Stomach (tissue), 9 donors: ENCODE results near the gene WRAP53. TPM values are rescaled to one million over a fixed set of nuclear protein-coding genes. Genes with fewer than 3 reads are reported as not detected.

Source experiments
- DNase-seq, 2 donors: peaks; one replicate each; pipeline versions ENCODE4 v3.0.0 to v3.0.0-alpha.2; 2013 to 2019
- H3K27ac ChIP-seq, 5 donors: fragments of 200-600 bp in 4 of 5; sonication (generic) in 4 of 5; one replicate each; pipeline ENCODE4 v1.5.1; 2013 to 2019; ENCODE audit warnings: mild to moderate bottlenecking in 1 of 5, moderate library complexity in 1 of 5
- H3K27me3 ChIP-seq, 3 donors: fragments of 200-600 bp; sonication (generic); one replicate each; pipeline ENCODE4 v1.5.1; 2017 to 2019; ENCODE audit warnings: mixed run types in 1 of 3
- H3K36me3 ChIP-seq, 4 donors: fragments of 200-600 bp; sonication (generic); 1 replicate in 3 of 4; 2 replicates in 1 of 4; pipeline ENCODE4 v1.5.1; 2016 to 2019
- H3K4me1 ChIP-seq, 4 donors: fragments of 200-600 bp; sonication (generic); one replicate each; pipeline ENCODE4 v1.5.1; 2016 to 2019
- H3K4me3 ChIP-seq, 4 donors: fragments of 200-600 bp; sonication (generic) in 3 of 4; one replicate each; pipeline ENCODE4 v1.5.1; 2016 to 2019; ENCODE audit warnings: mild to moderate bottlenecking in 1 of 4
- H3K9me3 ChIP-seq, 4 donors: fragments of 200-600 bp; sonication (generic); one replicate each; pipeline ENCODE4 v1.5.1; 2016 to 2019
- EP300 ChIP-seq: sonication (generic); formaldehyde crosslinking; IDR thresholded peaks from one replicate; pipeline ENCODE4 v1.6.1; 2017; ENCODE audit warnings: antibody characterized with exemption
- POLR2A ChIP-seq, 4 donors: fragments of 450-650 bp; IDR thresholded peaks; one replicate each; pipeline ENCODE4 v1.6.1; 2016; ENCODE audit warnings: antibody characterized with exemption in 4 of 4, control low read depth in 2 of 4, mild to moderate bottlenecking in 1 of 4, moderate library complexity in 1 of 4
- POLR2AphosphoS5 ChIP-seq, 3 donors: sonication (generic); formaldehyde crosslinking; IDR thresholded peaks; one replicate each; pipeline ENCODE4 v1.6.1; 2016; ENCODE audit warnings: antibody characterized with exemption in 3 of 3
- WGBS, 5 donors: extraction: QIAGEN DNeasy Blood & Tissue Kit in 3 of 5; methylation state at CpG; one replicate each; pipeline versions ENCODE4 v1.1.5 to v1.1.7; 2013 to 2018; 5-methylcytosine and 5-hydroxymethylcytosine counted together
- intact Hi-C: fragments of 100-400 bp; cut with DNase I; formaldehyde crosslinking; loops from one replicate; pipeline ENCODE4 v1.15.1; 2023; ENCODE audit warnings: low total_unique reads
- polyA plus RNA-seq, 3 donors: library from polyadenylated mRNA; stranded (reverse); fragments of 200-250 nt; gene quantifications; one replicate each; pipeline ENCODE4 v1.2.3, GENCODE V29; 2013
- total RNA-seq, 5 donors: library from RNA; depleted of rRNA; stranded (reverse); fragments of >200 nt; gene quantifications; one replicate each; pipeline versions ENCODE4 v1.1.0 to v1.2.3, GENCODE V29; 2014 to 2016
- TF ChIP-seq, protein P1 (sequence below), 7 experiments: fragments of 450-650 bp in 4 of 7; fragments of 200-600 bp in 3 of 7; sonication (generic) in 3 of 7; IDR thresholded peaks; one replicate each; pipeline ENCODE4 v1.5.1; 2016 to 2019; ENCODE audit warnings: antibody characterized with exemption in 7 of 7, control low read depth in 2 of 7, mild to moderate bottlenecking in 1 of 7
- donor health status: healthy with polysubstance abuse.
- donor health status: Bipolar disorder and iron deficiency.
- donor health status: healthy.

Gene WRAP53
- total and polyA plus RNA-seq, 8 donors: 1.8 to 12.6 (median 3.8) TPM

DNA sequence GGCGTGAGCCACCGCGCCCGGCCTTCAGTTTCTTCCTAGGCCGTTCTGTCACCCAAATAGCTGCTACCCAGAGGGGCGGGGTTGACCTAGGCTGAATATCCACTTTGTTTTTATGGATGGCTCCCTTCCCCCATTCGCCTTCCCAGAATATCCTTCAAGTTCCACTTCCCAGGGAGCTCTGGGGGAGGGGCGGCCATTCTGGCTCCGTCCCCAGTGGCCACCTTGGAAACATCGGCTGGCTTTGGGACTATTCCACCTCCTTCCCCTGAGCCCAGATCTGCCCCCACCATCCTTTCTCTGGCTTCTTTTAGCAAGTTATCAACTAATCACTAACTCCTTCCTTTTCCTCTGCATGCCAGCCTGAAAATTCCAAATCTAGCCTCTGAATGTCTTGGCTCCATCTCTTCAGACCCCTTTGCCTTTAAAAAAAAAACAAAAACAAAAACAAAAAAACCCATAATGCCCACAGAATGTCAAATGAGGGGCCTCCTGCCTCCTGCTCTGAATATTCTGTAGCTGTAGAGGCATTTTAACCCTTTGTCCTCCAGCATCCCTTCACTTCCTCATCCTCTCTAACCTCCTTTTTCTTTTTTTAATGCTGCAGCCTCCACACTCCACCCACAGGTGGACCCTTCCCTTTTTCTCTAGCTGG lies 31.2 kb upstream of the WRAP53 start:
- Histone ChIP-seq H3K9me3 (no peaks in the 10 kb centered on the region), H3K4me1 (peaks cover 0 to 10% (median 3%) of the 10 kb centered on the region in 4 donors), H3K27ac (no peak overlapping the region), H3K4me3 (no peak overlapping the region), H3K27me3 (peaks cover 0 to 13% (median 3%) of the 10 kb centered on the region in 3 donors), H3K36me3 (no peaks in the 10 kb centered on the region)
- WGBS, 5 donors: 36 to 61% (median 50%) methylated on average over 10 of the region's 10 CpGs
- intact Hi-C loops: no loop called here
- TF ChIP-seq POLR2A (IDR thresholded peaks at IDR 0.05) (no peak), POLR2AphosphoS5 (IDR thresholded peaks at IDR 0.05) (no peak), EP300 (no peak)
- TF ChIP-seq, protein P1, sequence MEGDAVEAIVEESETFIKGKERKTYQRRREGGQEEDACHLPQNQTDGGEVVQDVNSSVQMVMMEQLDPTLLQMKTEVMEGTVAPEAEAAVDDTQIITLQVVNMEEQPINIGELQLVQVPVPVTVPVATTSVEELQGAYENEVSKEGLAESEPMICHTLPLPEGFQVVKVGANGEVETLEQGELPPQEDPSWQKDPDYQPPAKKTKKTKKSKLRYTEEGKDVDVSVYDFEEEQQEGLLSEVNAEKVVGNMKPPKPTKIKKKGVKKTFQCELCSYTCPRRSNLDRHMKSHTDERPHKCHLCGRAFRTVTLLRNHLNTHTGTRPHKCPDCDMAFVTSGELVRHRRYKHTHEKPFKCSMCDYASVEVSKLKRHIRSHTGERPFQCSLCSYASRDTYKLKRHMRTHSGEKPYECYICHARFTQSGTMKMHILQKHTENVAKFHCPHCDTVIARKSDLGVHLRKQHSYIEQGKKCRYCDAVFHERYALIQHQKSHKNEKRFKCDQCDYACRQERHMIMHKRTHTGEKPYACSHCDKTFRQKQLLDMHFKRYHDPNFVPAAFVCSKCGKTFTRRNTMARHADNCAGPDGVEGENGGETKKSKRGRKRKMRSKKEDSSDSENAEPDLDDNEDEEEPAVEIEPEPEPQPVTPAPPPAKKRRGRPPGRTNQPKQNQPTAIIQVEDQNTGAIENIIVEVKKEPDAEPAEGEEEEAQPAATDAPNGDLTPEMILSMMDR (IDR thresholded peaks at IDR 0.05): no peak
- peak in 1 of 2 donors; percentile 73 for DNase-seq

DNA sequence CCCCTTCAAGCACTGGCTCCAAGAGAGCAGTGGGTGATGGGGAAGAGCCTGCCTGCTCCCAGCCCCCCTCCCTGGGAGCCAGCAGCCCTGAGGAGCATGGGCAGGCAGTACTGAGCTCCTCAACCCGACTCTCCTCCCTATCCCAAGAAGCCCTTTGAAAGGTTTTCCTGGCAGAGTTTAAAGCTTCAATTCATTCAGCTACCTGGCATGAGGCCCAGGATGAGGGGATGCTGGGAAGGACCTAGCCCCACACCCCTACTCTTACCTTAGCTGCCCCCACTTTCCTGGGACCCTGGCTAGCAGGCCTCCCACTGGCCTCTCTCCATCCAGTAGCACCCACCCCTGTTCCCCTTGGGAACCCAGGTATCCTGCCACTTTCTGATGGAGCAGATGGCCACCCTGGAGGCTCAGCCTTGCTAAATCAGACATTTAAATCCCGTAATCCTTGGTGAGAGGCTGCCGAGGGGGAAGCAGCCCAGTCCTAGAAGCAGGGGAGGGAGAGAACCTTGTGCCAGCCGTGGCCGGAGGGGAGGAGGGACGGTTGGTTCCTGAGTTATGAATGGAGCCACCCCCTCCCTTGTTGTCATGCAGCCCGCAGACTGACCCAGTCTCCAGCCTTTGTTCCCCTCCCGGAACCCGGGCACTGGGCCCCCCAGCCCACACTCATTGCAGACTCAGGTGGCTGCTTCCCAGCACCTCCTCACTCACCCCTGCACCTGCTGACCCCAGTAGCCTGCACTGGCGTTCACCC lies 20.4 kb upstream of the WRAP53 start:
- H3K36me3 ChIP-seq: peaks cover 34 to 75% (median 73%) of the 10 kb centered on the region in 4 donors
- no peak for TF ChIP-seq POLR2AphosphoS5 (IDR thresholded peaks at IDR 0.05)
- no peak for TF ChIP-seq POLR2A (IDR thresholded peaks at IDR 0.05)
- TF ChIP-seq EP300: no peak
- no peaks in the 10 kb centered on the region for H3K9me3 ChIP-seq
- DNase-seq: peak in 1 of 2 donors; percentile 50
- no peak overlapping the region for H3K27ac ChIP-seq
- H3K4me3 ChIP-seq: no peak overlapping the region
- intact Hi-C loops: no loop called here
- 60 to 77% (median 67%) methylated on average over 9 to 10 of the region's 10 CpGs for WGBS, 5 donors
- H3K27me3 ChIP-seq: no peaks in the 10 kb centered on the region
- peaks cover 0 to 4% (median 0%) of the 10 kb centered on the region in 4 donors for H3K4me1 ChIP-seq

GRCh38 chr17:7668482-7668881 lies 19.8 kb upstream of the WRAP53 start:
- H3K27me3 ChIP-seq: no peaks in the 10 kb centered on the region
- TF ChIP-seq, protein P1 (IDR thresholded peaks at IDR 0.05): no peak
- no peak for TF ChIP-seq POLR2A (IDR thresholded peaks at IDR 0.05)
- TF ChIP-seq EP300: no peak
- no peak for TF ChIP-seq POLR2AphosphoS5 (IDR thresholded peaks at IDR 0.05)
- H3K9me3 ChIP-seq: peaks cover 0 to 3% (median 2%) of the 10 kb centered on the region in 4 donors
- 92 to 98% (median 94%) methylated on average over 7 of the region's 7 CpGs for WGBS, 5 donors
- peaks cover 40 to 81% (median 80%) of the 10 kb centered on the region in 4 donors for H3K36me3 ChIP-seq
- intact Hi-C loops: no loop called here
- H3K4me1 ChIP-seq: peaks cover 0 to 4% (median 0%) of the 10 kb centered on the region in 4 donors
- DNase-seq: no peak
- H3K27ac ChIP-seq: no peak overlapping the region
- H3K4me3 ChIP-seq: no peak overlapping the region

GRCh38 chr17:7673239-7673638 lies 15.0 kb upstream of the WRAP53 start:
- WGBS, 5 donors: 86 to 96% (median 93%) methylated on average over 2 of the region's 2 CpGs
- intact Hi-C loops: no loop called here

More at GRCh38 chr17:7673239-7673638, 15.0 kb upstream of the WRAP53 start:
- DNase-seq: peak in 1 of 2 donors; percentile 31
- Histone ChIP-seq H3K27ac (no peak overlapping the region), H3K9me3 (peaks cover 0 to 10% (median 6%) of the 10 kb centered on the region in 4 donors), H3K4me3 (no peak overlapping the region), H3K36me3 (peaks cover 64 to 84% (median 83%) of the 10 kb centered on the region in 4 donors), H3K27me3 (no peaks in the 10 kb centered on the region), H3K4me1 (no peaks in the 10 kb centered on the region)
- no peak for TF ChIP-seq POLR2AphosphoS5 (IDR thresholded peaks at IDR 0.05)
- TF ChIP-seq, protein P1 (IDR thresholded peaks at IDR 0.05): peak in 1 of 7 experiments; percentile 19
